ENCODE measurements around the gene SLC2A8. TPM values are rescaled to one million over a fixed set of nuclear protein-coding genes. Genes with fewer than 3 reads are reported as not detected.

Gene SLC2A8
- total RNA-seq, 4 donors from 2014 or later = 19.8 to 31.2 (median 25.7) TPM

- no peak for DNase-seq
- no peaks in the 10 kb centered on the region for H3K9me3 ChIP-seq
- no peak overlapping the region for H3K4me3 ChIP-seq
- ATAC-seq = no peak
- H3K36me3 ChIP-seq = no peaks in the 10 kb centered on the region
- no peak overlapping the region for H3K27ac ChIP-seq
- intact Hi-C loops (cut with DNase I; ENCODE audit: low total_unique reads) = no loop called here
- no peak for TF ChIP-seq POLR2A (IDR thresholded peaks at IDR 0.05)
- TF ChIP-seq, protein P1, sequence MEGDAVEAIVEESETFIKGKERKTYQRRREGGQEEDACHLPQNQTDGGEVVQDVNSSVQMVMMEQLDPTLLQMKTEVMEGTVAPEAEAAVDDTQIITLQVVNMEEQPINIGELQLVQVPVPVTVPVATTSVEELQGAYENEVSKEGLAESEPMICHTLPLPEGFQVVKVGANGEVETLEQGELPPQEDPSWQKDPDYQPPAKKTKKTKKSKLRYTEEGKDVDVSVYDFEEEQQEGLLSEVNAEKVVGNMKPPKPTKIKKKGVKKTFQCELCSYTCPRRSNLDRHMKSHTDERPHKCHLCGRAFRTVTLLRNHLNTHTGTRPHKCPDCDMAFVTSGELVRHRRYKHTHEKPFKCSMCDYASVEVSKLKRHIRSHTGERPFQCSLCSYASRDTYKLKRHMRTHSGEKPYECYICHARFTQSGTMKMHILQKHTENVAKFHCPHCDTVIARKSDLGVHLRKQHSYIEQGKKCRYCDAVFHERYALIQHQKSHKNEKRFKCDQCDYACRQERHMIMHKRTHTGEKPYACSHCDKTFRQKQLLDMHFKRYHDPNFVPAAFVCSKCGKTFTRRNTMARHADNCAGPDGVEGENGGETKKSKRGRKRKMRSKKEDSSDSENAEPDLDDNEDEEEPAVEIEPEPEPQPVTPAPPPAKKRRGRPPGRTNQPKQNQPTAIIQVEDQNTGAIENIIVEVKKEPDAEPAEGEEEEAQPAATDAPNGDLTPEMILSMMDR (IDR thresholded peaks at IDR 0.05 in 4 of 5, conservative IDR thresholded peaks at IDR 0.05 in 1 of 5) = no peak
- in situ Hi-C loops (cut with MboI; ENCODE audit: low sequenced_read_pairs in 4 of 4) = no loop called here
- no peaks in the 10 kb centered on the region for H3K4me1 ChIP-seq
- H3K27me3 ChIP-seq = no peaks in the 10 kb centered on the region
These were observed 30.4 kb upstream of the SLC2A8 start for GRCh38 chr9:127366594-127366993.

DNA sequence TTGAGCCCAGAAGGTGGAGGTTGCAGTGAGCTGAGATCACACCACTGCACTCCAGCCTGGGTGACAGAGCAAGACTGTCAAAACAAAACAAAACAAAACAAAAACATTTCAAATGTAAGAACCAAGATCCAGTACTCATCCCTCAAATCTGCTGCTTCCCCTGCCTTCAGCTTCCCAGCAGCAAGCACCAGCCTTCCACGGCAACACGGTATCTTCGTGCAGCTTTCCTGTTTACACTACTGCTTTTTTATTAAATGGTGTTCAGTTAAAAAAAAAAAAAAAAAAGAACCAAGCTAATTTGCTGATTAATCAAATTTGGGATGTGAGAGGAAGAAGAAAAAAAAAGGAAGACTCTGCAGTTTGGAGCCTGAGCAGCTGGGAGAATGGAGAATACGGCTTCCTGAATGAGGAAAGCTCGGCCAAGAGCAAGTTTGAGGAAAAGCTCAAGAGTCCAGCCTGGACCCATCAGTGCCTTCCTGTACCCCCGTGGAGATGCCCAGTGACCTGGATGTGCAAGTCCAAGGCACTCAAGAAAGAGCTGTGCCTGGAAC lies 28.0 kb upstream of the SLC2A8 start:
- no peaks in the 10 kb centered on the region for H3K36me3 ChIP-seq
- H3K27ac ChIP-seq = no peak overlapping the region
- intact Hi-C loops (cut with DNase I; ENCODE audit: low total_unique reads) (no loop called here), in situ Hi-C loops (cut with MboI; ENCODE audit: low sequenced_read_pairs in 4 of 4) (no loop called here)
- H3K4me3 ChIP-seq = no peak overlapping the region
- TF ChIP-seq, protein P1 (IDR thresholded peaks at IDR 0.05 in 4 of 5, conservative IDR thresholded peaks at IDR 0.05 in 1 of 5) = no peak
- no peak for TF ChIP-seq POLR2A (IDR thresholded peaks at IDR 0.05)
- DNase-seq (no peak), ATAC-seq (no peak)
- H3K27me3 ChIP-seq = no peaks in the 10 kb centered on the region
- H3K9me3 ChIP-seq = no peaks in the 10 kb centered on the region
- H3K4me1 ChIP-seq = no peaks in the 10 kb centered on the region

DNA sequence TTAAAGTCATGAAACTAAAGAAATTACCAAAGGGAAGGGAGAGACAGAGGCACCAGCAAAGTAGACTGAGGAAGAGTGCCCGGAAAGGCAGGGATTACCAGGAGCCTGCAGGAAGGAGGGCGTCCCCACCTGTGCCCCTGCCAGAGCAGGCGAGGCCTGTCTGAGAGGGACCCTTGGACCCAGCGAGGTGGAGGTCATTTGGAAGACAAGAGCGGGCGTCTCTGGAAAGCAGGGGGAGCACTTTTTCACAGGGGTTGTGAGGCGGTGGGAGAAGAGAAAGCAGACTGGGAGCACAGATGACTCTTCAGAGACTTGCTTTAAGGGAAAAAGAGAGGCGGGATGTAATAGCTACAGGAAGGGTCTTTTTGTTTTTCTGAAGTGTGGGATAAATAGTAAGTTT lies 27.5 kb upstream of the SLC2A8 start:
- Histone ChIP-seq H3K27me3 (no peaks in the 10 kb centered on the region), H3K9me3 (no peaks in the 10 kb centered on the region), H3K4me1 (no peaks in the 10 kb centered on the region), H3K27ac (no peak overlapping the region), H3K4me3 (no peak overlapping the region), H3K36me3 (no peaks in the 10 kb centered on the region)
- in situ Hi-C loops (cut with MboI; ENCODE audit: low sequenced_read_pairs in 4 of 4) = no loop called here
- intact Hi-C loops (cut with DNase I; ENCODE audit: low total_unique reads) = no loop called here
- no peak for DNase-seq
- no peak for ATAC-seq
- TF ChIP-seq POLR2A (IDR thresholded peaks at IDR 0.05) = no peak

- no peaks in the 10 kb centered on the region for H3K9me3 ChIP-seq
- H3K27ac ChIP-seq = no peak overlapping the region
- no peak for DNase-seq
- no peaks in the 10 kb centered on the region for H3K36me3 ChIP-seq
- no peak overlapping the region for H3K4me3 ChIP-seq
- in situ Hi-C loops (cut with MboI; ENCODE audit: low sequenced_read_pairs in 4 of 4) (no loop called here), intact Hi-C loops (cut with DNase I; ENCODE audit: low total_unique reads) (no loop called here)
- no peak for ATAC-seq
- H3K4me1 ChIP-seq = no peaks in the 10 kb centered on the region
- H3K27me3 ChIP-seq = no peaks in the 10 kb centered on the region
- TF ChIP-seq, protein P1 (IDR thresholded peaks at IDR 0.05 in 4 of 5, conservative IDR thresholded peaks at IDR 0.05 in 1 of 5) = no peak
- TF ChIP-seq POLR2A (IDR thresholded peaks at IDR 0.05) = no peak
These were observed 26.8 kb upstream of the SLC2A8 start for GRCh38 chr9:127370147-127370579.

- no peak overlapping the region for H3K27ac ChIP-seq
- in situ Hi-C loops (cut with MboI; ENCODE audit: low sequenced_read_pairs in 4 of 4) = no loop called here
- DNase-seq = no peak
- H3K4me3 ChIP-seq = no peak overlapping the region
- intact Hi-C loops (cut with DNase I; ENCODE audit: low total_unique reads) = no loop called here
- ATAC-seq = no peak
- no peaks in the 10 kb centered on the region for H3K27me3 ChIP-seq
- H3K9me3 ChIP-seq = no peaks in the 10 kb centered on the region
- H3K36me3 ChIP-seq = no peaks in the 10 kb centered on the region
- TF ChIP-seq, protein P1 (IDR thresholded peaks at IDR 0.05 in 4 of 5, conservative IDR thresholded peaks at IDR 0.05 in 1 of 5) = no peak
- TF ChIP-seq POLR2A (IDR thresholded peaks at IDR 0.05) = no peak
- no peaks in the 10 kb centered on the region for H3K4me1 ChIP-seq
These were observed 26.0 kb upstream of the SLC2A8 start for GRCh38 chr9:127370672-127371648.
